HG02938 (cell line): ENCODE results near the gene CD58.

Experiments
- ATAC-seq: cut with Tn5 transposase; IDR thresholded peaks from one replicate; pipeline ENCODE4 v1.9.1; 2021; ENCODE audit warnings: mild to moderate bottlenecking, moderate library complexity; ENCODE audit not compliant: unreplicated experiment

Gene CD58

DNA sequence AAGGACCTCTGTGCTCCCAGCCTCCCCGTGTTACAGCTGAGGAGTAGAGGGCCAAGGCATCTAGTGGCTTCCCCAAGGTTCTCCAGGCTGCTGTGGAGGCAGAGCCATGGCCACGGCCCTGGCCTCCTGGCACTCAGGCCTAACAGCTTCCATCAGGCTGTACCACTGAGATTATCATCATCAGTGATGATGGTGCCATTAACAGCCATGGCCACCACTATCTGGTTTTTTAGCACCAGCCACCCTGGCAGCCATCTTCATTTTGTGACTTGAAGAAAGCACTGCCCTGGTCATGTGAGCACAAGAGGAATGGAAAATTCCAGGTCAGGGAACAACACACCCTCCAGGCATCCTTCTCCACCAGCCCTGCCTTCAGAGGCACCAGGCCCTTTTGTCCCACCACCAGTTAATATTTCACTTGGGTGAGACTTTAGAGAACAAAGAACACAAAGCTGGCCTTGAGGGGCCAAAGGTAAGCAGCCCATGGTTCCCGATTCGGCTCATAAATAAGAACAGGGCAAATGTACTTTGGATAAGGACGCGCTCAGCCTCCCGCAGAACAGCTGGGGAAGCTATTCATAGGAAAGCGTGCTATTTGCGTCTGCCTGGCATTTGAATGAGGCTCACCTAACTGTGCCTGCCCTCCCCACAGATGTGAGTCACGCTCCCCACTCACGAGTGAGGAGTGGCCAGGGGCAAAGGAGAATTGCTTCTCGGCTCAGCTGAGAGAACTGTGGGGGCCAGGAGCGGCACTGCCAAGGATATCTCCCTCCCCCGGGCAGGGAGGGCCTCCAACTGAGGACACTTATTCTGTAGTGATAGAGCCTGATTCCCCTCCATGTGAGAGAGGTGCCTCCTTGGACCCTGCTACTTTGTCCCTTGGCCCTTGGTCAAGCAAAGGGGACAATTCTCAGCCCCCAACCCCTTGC lies 95.6 kb downstream of the CD58 start:
- ATAC-seq, result no peak

DNA sequence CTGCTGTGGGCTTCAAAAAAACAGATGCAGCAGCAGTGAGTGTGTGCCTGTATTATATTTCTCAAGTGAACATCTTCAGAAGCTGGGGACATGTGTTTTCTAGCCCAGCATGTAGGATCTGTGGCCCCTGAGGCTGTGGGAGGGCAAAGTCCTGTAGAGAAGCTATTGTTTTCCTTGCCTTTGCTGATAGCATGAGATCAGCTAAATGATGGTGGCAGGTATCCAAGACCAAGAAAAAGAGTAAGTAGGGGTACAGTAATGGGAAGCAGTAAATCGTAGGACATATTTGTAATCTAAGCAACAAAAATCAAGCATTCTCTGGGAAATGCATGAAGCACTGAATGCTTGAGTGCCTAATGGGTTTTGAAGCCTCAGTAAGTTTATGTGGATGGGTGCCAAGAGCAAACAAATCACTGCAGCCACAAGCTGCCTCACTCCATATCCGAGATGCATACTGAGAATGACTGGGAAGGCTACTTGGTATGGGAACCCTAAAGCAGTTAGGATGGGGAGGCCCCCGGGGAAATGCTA lies 98.3 kb downstream of the CD58 start:
- ATAC-seq, result no peak

DNA sequence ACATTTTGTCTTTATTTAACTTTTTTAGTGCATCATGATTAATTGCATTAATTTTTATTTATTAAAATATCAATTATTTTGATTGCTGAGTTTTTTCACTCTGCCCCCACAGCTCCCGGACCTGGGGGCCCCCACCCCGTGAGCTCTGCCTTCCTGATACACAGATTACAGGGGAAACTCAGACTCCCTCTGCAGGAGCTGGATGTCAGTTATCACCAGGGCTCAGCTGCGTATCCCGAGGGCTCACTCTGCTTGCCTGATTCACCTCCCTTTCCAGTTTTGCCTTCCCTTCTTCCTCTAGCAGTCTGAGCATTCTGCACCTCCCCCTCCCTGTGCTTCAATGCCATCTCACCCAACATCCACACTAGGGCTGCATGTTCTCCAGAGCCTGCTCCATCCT lies 99.6 kb downstream of the CD58 start:
- no peak for ATAC-seq

DNA sequence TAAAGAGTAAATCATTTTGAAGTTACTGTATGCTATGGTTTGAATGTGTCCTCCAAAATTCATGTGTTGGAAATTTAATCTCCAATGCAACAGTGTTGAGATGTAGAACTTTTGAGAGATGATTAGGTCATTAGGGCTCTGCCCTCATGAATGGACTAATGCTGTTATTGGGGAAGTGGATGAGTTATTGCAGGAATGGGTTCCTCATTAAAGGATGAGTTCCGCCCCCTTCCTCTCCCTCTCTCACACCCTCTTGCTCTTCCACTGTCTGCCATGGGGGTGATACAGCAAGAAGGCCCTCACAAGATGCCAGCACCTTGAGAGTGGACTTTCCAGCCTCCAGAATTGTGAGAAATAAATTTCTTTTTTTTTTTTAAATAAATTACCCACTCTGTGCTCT lies 100.2 kb downstream of the CD58 start:
- ATAC-seq, result no peak

DNA sequence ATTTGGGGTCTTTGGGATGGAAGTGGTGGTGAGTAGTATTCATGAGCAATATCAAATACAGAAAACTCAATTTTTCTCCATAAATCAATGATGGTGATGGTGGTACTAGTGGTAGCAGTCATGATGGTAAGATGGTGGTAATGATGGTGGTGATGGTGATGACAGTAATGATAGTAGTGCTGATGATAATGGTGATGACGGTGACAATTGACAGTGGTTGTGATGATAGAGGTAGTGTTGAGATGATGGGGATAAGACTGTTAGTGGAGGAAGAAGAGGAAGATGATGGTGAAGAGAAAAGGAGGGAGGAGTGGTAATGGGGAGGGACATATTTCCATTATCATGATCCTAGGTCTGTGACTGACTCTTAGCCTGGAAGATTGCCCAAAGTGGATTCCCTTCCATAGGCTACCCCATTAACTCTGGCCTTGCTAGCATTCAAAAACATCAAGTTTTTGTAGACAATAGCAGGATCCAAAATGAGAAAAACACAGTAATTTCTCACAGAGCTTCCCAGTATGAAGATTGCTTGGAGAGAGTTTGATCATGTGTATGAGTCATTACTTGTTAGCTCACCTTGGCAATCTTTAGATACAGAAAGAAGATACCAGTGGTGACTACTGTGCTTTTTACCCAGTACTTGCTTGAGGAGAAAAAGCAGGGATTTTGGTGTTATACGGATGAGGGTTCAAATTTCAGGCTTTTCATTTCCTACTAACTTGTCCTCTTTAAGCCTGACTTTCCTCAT lies 103.8 kb downstream of the CD58 start:
- ATAC-seq, result no peak

DNA sequence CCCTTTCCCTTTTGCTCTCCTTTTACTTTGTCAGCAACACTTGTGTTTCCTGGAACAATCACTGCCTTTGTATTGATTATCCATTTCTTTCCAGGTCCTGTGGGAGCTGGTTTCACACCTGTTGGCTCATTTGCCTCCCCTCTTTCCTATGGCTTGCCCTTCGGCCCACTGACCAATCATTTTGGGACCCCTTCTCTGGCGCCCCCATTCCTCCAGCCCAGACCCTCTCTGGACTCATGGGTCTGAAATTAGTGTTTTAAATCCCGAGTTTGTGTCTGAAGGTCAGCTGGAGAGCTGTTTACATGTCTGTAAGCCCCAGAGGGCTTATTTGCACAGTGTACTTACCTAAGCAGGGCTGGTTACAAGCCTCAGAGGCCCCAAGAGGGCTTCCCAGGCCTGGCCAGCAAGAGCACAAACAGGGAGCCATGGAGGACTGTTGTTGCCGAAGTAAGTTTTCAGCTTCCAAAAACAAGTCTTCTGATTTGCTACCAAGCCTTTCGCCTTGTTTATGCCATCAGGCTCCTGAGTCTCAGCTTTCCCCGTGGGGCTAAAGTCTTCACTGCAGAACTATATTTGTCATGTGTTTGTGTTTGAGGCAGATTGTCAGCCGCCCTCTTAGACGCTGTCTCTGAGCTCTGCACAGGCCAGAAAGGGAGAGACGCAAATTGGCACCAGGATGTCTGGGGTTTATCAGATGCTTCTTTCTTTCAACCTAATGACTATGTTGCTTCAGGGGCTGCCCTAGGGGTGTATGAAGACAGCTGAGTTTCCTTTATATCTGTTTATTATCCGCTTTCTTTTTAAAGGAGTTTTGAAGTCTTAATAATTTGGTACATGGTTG lies 104.8 kb downstream of the CD58 start:
- ATAC-seq, result no peak

DNA sequence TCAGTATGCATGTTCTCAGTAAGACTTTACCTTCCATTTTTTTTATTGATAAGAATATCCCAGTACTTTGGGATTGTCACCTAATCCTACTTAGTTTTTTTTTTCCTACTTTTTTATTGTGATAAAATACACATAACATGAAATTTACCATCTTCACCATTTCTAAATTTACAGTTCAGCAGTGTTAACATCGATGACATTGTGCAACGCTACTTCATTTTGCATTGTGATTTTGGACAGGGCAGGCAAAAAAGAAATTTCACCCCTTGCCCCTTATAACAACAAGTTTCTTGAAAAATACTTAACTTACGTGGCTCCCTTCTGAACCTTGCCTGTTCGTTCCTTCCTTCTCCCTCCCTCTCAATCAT lies 105.4 kb downstream of the CD58 start:
- ATAC-seq, result no peak
